DOHH2 (cell line): ENCODE measurements around the gene TEKTIP1.
A peak's percentile ranks its signal among the peaks of the same experiment; 100 is the strongest.

Source experiments
- H3F3A ChIP-seq: fragments of 200-600 bp; sonication (generic), shearing (Covaris generic); 2 replicates; pipeline ENCODE4 v1.6.0; 2016; ENCODE audit warnings: antibody characterized with exemption, mild to moderate bottlenecking; ENCODE audit not compliant: control insufficient read depth, insufficient read depth
- H3K27ac ChIP-seq: fragments of 200-600 bp; sonication (generic); 2 replicates; pipeline ENCODE4 v1.5.1; 2014; ENCODE audit warnings: low read depth, mild to moderate bottlenecking, low read length, moderate library complexity
- H3K27me3 ChIP-seq: fragments of 200-600 bp; sonication (generic); 2 replicates; pipeline ENCODE4 v1.6.1; 2014; ENCODE audit warnings: mild to moderate bottlenecking, low read length, mixed read lengths; ENCODE audit not compliant: control insufficient read depth
- H3K36me3 ChIP-seq: fragments of 200-600 bp; sonication (generic); 2 replicates; pipeline ENCODE4 v1.6.1; 2014; ENCODE audit warnings: mild to moderate bottlenecking, low read length, moderate library complexity, mixed read lengths; ENCODE audit not compliant: control insufficient read depth
- H3K4me1 ChIP-seq: fragments of 200-600 bp; sonication (generic); 2 replicates; pipeline ENCODE4 v1.6.1; 2014; ENCODE audit warnings: mild to moderate bottlenecking, low read length, mixed read lengths; ENCODE audit not compliant: control insufficient read depth
- H3K4me2 ChIP-seq: fragments of 200-600 bp; sonication (generic); 2 replicates; pipeline ENCODE4 v1.6.0; 2014; ENCODE audit warnings: mild to moderate bottlenecking, low read length, moderate library complexity
- H3K4me3 ChIP-seq: fragments of 200-600 bp; sonication (generic); 2 replicates; pipeline ENCODE4 v1.5.1; 2014; ENCODE audit warnings: mild to moderate bottlenecking, low read length, mixed read lengths
- H3K79me2 ChIP-seq: fragments of 200-600 bp; sonication (generic); 2 replicates; pipeline ENCODE4 v1.6.1; 2014; ENCODE audit warnings: mild to moderate bottlenecking, low read length, mixed read lengths; ENCODE audit not compliant: control insufficient read depth
- H3K9me2 ChIP-seq: fragments of 200-600 bp; sonication (generic); replicated peaks from 2 replicates; pipeline ENCODE4 v1.6.1; 2014; ENCODE audit warnings: mild to moderate bottlenecking, low read length, mixed read lengths; ENCODE audit not compliant: control insufficient read depth
- H3K9me3 ChIP-seq: fragments of 200-600 bp; sonication (generic); 2 replicates; pipeline ENCODE4 v1.6.1; 2014; ENCODE audit warnings: antibody characterized with exemption, low read length, mixed read lengths; ENCODE audit not compliant: control insufficient read depth, insufficient read depth
- H4K20me1 ChIP-seq: fragments of 200-600 bp; sonication (generic); 2 replicates; pipeline ENCODE4 v1.6.0; 2014; ENCODE audit warnings: low read depth, mild to moderate bottlenecking, antibody characterized with exemption, low read length, moderate library complexity; ENCODE audit not compliant: control insufficient read depth, insufficient read depth
- EZH2phosphoT487 ChIP-seq: fragments of 200-600 bp; sonication (generic); IDR thresholded peaks from 2 replicates; pipeline ENCODE4 v1.6.1; 2017; ENCODE audit warnings: borderline replicate concordance, mild to moderate bottlenecking, antibody characterized with exemption, low read length, moderate library complexity, mixed read lengths
- TF ChIP-seq, protein P1 (sequence below): fragments of 200-600 bp; sonication (generic); IDR thresholded peaks from one replicate; pipeline ENCODE4 v1.5.1; 2014; ENCODE audit warnings: antibody characterized with exemption, mild to moderate bottlenecking, low read depth, low read length; ENCODE audit not compliant: poor library complexity, severe bottlenecking

TEKTIP1 gene

DNA sequence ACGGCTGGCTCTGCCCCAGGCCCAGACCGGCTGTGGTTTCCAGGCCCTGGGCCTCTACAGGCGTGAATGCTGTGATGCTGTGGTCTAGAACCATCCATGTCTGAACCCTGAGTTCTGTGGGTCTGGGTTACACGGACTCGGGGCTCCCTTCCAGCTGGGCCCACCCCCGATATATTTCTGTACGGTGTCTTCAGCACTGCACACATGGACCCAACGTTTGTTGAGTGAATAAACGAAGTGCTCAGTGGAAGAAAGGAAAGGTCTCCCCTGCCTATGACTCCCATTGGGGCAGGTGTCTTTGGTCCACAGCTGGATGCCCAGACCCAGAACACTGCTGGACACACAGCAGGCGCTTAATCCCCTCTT lies 6.7 kb downstream of the TEKTIP1 start:
- H3K36me3 ChIP-seq: peaks cover 50% of the 10 kb centered on the region
- no peaks in the 10 kb centered on the region for H3K9me3 ChIP-seq
- H3K4me3 ChIP-seq: no peak overlapping the region
- H3K27ac ChIP-seq: no peak overlapping the region
- no peaks in the 10 kb centered on the region for H3K9me2 ChIP-seq
- H3K27me3 ChIP-seq: no peaks in the 10 kb centered on the region
- peaks cover 2% of the 10 kb centered on the region; the same call in 1 of the 2 replicates for H3K79me2 ChIP-seq
- H4K20me1 ChIP-seq: peaks cover 8% of the 10 kb centered on the region; the same call in 1 of the 2 replicates
- H3K4me1 ChIP-seq: no peaks in the 10 kb centered on the region
- no peak overlapping the region for H3K4me2 ChIP-seq
- no peak for TF ChIP-seq EZH2phosphoT487
- TF ChIP-seq, protein P1, sequence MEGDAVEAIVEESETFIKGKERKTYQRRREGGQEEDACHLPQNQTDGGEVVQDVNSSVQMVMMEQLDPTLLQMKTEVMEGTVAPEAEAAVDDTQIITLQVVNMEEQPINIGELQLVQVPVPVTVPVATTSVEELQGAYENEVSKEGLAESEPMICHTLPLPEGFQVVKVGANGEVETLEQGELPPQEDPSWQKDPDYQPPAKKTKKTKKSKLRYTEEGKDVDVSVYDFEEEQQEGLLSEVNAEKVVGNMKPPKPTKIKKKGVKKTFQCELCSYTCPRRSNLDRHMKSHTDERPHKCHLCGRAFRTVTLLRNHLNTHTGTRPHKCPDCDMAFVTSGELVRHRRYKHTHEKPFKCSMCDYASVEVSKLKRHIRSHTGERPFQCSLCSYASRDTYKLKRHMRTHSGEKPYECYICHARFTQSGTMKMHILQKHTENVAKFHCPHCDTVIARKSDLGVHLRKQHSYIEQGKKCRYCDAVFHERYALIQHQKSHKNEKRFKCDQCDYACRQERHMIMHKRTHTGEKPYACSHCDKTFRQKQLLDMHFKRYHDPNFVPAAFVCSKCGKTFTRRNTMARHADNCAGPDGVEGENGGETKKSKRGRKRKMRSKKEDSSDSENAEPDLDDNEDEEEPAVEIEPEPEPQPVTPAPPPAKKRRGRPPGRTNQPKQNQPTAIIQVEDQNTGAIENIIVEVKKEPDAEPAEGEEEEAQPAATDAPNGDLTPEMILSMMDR: no peak
- H3F3A ChIP-seq: peaks cover 9% of the 10 kb centered on the region

DNA sequence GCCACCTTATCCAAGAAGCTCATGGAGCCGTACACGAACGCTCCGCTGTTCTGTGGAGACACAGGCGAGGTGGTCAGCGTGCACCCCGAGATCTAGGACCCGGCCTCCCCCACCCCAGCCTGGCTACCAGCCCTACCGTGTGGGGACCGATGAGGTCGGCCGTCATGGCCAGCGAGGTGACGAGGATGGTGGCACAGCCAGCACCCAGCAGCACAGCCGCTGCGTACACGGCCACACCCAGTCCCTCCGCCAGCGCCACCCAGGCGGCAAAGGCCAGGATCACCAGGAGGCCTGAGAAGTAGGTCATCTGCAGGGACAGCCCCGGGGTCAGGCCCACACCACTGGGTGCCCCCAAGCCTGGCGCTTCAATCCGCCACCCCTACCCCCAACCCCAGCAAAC lies 7.1 kb downstream of the TEKTIP1 start:
- no peak overlapping the region for H3K27ac ChIP-seq
- peaks cover 8% of the 10 kb centered on the region; the same call in 1 of the 2 replicates for H4K20me1 ChIP-seq
- H3F3A ChIP-seq: peaks cover 9% of the 10 kb centered on the region
- TF ChIP-seq EZH2phosphoT487: no peak
- TF ChIP-seq, protein P1: no peak
- no peaks in the 10 kb centered on the region for H3K27me3 ChIP-seq
- peaks cover 6% of the 10 kb centered on the region for H3K79me2 ChIP-seq
- H3K9me3 ChIP-seq: no peaks in the 10 kb centered on the region
- H3K36me3 ChIP-seq: peaks cover 55% of the 10 kb centered on the region
- no peaks in the 10 kb centered on the region for H3K9me2 ChIP-seq
- no peak overlapping the region for H3K4me3 ChIP-seq
- no peaks in the 10 kb centered on the region for H3K4me1 ChIP-seq
- no peak overlapping the region for H3K4me2 ChIP-seq

DNA sequence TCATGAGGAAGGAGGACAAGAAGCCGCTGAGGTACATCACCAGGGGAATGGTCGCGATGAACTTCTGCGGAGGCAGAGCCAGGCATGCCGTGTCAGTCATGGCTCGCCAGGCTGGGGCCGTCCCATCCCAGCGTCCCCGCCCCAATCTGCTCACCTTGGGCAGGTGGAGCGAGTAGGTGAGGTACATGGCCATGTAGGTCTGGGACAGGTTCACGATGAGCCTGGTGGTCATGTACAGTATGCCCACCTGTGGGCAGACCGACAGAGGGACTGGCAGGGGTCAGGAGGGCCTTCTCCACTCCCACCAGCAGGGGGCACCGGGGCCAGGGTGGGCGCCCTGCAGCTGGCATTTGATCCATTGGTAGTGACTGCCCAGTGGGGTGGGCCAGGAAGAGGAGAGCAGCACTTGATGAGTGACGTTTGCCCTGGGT lies 8.3 kb downstream of the TEKTIP1 start:
- Histone ChIP-seq H3K27ac (no peak overlapping the region), H3K9me2 (no peaks in the 10 kb centered on the region), H3K79me2 (peaks cover 15% of the 10 kb centered on the region), H3K36me3 (peaks cover 57% of the 10 kb centered on the region), H3K9me3 (no peaks in the 10 kb centered on the region), H3K27me3 (no peaks in the 10 kb centered on the region), H3K4me3 (no peak overlapping the region), H3K4me1 (peaks cover 3% of the 10 kb centered on the region; the same call in 1 of the 2 replicates), H3F3A (peaks cover 4% of the 10 kb centered on the region), H4K20me1 (peaks cover 8% of the 10 kb centered on the region; the same call in 1 of the 2 replicates), H3K4me2 (no peak overlapping the region)
- TF ChIP-seq, protein P1: peak; percentile 81
- TF ChIP-seq EZH2phosphoT487: no peak
